RKO (cell line): ENCODE data around the gene GPR50.

Experiments used
- DNase-seq: peaks from one replicate; pipeline ENCODE4 v3.0.0-alpha.2; 2016; ENCODE audit warnings: low spot score

GPR50 gene

DNA sequence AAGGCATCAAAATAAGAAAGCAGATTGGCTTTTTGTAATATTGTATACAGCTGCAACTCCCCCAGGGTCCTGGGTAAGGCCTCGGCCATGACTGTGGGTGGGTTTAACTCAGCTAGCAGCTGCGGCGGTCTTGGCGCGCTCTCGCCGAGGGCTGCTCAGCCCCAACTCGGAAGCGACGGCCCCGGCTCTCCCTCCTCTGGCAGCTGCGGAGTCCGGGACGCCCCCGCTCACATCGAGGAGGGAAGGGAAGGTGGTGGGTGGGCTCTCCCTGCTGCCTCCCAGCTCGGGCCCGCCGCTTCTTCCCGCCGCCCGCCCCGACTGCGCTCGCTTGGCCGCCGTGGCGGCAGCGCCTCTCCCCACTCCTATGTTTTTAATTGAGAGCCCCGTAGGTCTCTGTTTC is 51.2 kb downstream of the GPR50 start:
- DNase-seq, result no peak

DNA sequence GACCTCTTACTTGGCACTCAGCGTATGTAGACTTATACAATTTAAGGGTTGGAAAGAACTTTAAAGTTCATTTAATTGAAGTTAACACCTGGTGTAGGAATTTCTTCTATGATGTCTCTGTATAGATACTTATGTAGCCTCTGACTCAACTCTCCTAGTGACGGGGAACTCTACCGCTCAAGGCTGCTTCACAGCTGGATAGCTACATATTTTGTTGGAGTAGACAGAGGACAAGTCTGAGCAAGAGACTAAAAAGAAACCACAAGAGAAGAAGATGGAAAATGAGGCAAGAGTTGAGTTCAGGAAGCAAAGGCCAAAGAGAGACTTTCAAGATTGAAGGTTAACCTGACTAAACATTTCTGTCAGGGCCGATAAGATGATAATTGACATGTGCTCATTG is 52.6 kb downstream of the GPR50 start:
- no peak for DNase-seq
